Thyroid gland (tissue), 4 donors: Measurements from ENCODE around the gene GH2.
"Not testable (repeated sequence)": the region's sequence is repeated elsewhere in the genome, so short reads cannot be mapped to it uniquely, and the experiment has no call there.

Source experiments
- CTCF ChIP-seq, 6 experiments: fragments of 200-600 bp in 3 of 6; fragments of 450-650 bp in 3 of 6; sonication (generic) in 3 of 6; IDR thresholded peaks; one replicate each; pipeline ENCODE4 v1.5.1; 2016 to 2019; ENCODE audit warnings: antibody characterized with exemption in 6 of 6, mild to moderate bottlenecking in 2 of 6, inconsistent platforms in 1 of 6, moderate library complexity in 1 of 6
- POLR2A ChIP-seq, 2 donors: fragments of 450-650 bp; IDR thresholded peaks; one replicate each; pipeline ENCODE4 v1.6.1; 2017; ENCODE audit warnings: antibody characterized with exemption in 2 of 2, mild to moderate bottlenecking in 2 of 2, moderate library complexity in 1 of 2

- not testable (repeated sequence) for TF ChIP-seq CTCF, POLR2A (IDR thresholded peaks at IDR 0.05)
These were observed 25.5 kb upstream of the GH2 start for GRCh38 chr17:63907161-63907778.
